ENCODE data around the gene FOSL1.
"Not testable (repeated sequence)": the region's sequence is repeated elsewhere in the genome, so short reads cannot be mapped to it uniquely, and the experiment has no call there.

Gene FOSL1

GRCh38 chr11:65852508-65853245 is 47.5 kb downstream of the FOSL1 start:
- no peak for DNase-seq

- no peak for DNase-seq
Observed at GRCh38 chr11:65851811-65852507, 48.2 kb downstream of the FOSL1 start.

GRCh38 chr11:65851083-65851579 is 49.1 kb downstream of the FOSL1 start:
- no peak for DNase-seq

GRCh38 chr11:65850217-65851082 is 49.7 kb downstream of the FOSL1 start:
- DNase-seq: no peak

GRCh38 chr11:65849771-65850216 is 50.4 kb downstream of the FOSL1 start:
- DNase-seq: no peak

GRCh38 chr11:65849366-65849765 is 50.8 kb downstream of the FOSL1 start:
- no peak for DNase-seq

- DNase-seq: not testable (repeated sequence)
Observed at GRCh38 chr11:65848693-65849092, 51.5 kb downstream of the FOSL1 start.

GRCh38 chr11:65847746-65848145 is 52.4 kb downstream of the FOSL1 start:
- DNase-seq: no peak

- no peak for DNase-seq
Observed at GRCh38 chr11:65844231-65844872, 55.8 kb downstream of the FOSL1 start.

GRCh38 chr11:65843811-65844210 is 56.4 kb downstream of the FOSL1 start:
- no peak for DNase-seq

- no peak for DNase-seq
Observed at GRCh38 chr11:65842144-65842543, 58.0 kb downstream of the FOSL1 start.

Measured in fibroblast of skin of scalp (primary cell).